MCF 10A (cell line): ENCODE measurements around the gene ASPSCR1. TPM values are rescaled to one million over a fixed set of nuclear protein-coding genes. Genes with fewer than 3 reads are reported as not detected.
A peak's percentile ranks its signal among the peaks of the same experiment; 100 is the strongest.

Experiments
- BruUV-seq: library from RNA; stranded (reverse); fragments of 400-500 nt; replicated peaks from 2 replicates; lab custom pipeline; 2021; lab: Mats Ljungman, UMichigan
- CTCF ChIA-PET: fragments of 300-600 bp; sonication (Branson Sonifier 250); formaldehyde crosslinking; extraction: SDS; loops from one replicate; lab custom pipeline; 2021; ENCODE audit warnings: antibody characterized with exemption, inconsistent platforms; lab: Yijun Ruan, JAX
- POLR2A ChIA-PET: fragments of 300-600, 350-650 bp; sonication (Branson Sonifier 250); formaldehyde crosslinking; extraction: SDS; loops from one replicate; lab custom pipeline; 2020; ENCODE audit warnings: antibody characterized with exemption, inconsistent platforms; lab: Yijun Ruan, JAX
- DNase-seq: peaks from one replicate; pipeline ENCODE4 v3.0.0-alpha.2; 2018; ENCODE audit not compliant: unreplicated experiment
- H3K27ac Mint-ChIP-seq: one replicate; pipeline ENCODE4 v1.8.0; 2022; ENCODE audit warnings: mild to moderate bottlenecking, low read depth, mixed read lengths; ENCODE audit not compliant: unreplicated experiment
- H3K27me3 Mint-ChIP-seq: one replicate; pipeline ENCODE4 v1.8.0; 2022; ENCODE audit warnings: mixed read lengths; ENCODE audit not compliant: insufficient read depth, unreplicated experiment
- H3K36me3 Mint-ChIP-seq: one replicate; pipeline ENCODE4 v1.8.0; 2022; ENCODE audit warnings: mild to moderate bottlenecking, moderate library complexity, mixed read lengths; ENCODE audit not compliant: insufficient read depth, unreplicated experiment
- H3K4me1 Mint-ChIP-seq: one replicate; pipeline ENCODE4 v1.8.0; 2022; ENCODE audit warnings: mixed read lengths; ENCODE audit not compliant: insufficient read depth, unreplicated experiment
- H3K4me3 Mint-ChIP-seq: one replicate; pipeline ENCODE4 v1.8.0; 2022; ENCODE audit warnings: mild to moderate bottlenecking, moderate library complexity, mixed read lengths; ENCODE audit not compliant: unreplicated experiment
- H3K9me3 Mint-ChIP-seq: one replicate; pipeline ENCODE4 v1.8.0; 2022; ENCODE audit warnings: mixed read lengths; ENCODE audit not compliant: unreplicated experiment
- CTCF ChIP-seq: fragments of 200-600 bp; IDR thresholded peaks from one replicate; pipeline ENCODE4 v1.8.0; 2022; ENCODE audit warnings: antibody characterized with exemption, mild to moderate bottlenecking; ENCODE audit not compliant: unreplicated experiment
- intact Hi-C: fragments of 100-400 bp; cut with micrococcal nuclease; formaldehyde crosslinking; loops from 2 replicates; pipeline ENCODE4 v1.14.1; 2022
- total RNA-seq: library from RNA; stranded (reverse); gene quantifications from 2 replicates; pipeline ENCODE4 v1.2.3, GENCODE V29; 2022

The ASPSCR1 gene
- total RNA-seq, 1 experiment from 2014 or later: 29.7 TPM

- peaks cover 2% of the 10 kb centered on the region for H3K4me1 Mint-ChIP-seq
- no peak for TF ChIP-seq CTCF
- POLR2A ChIA-PET: no interaction called here
- CTCF ChIA-PET: no interaction called here
- DNase-seq: no peak
- BruUV-seq: no TSS peak
- intact Hi-C loops: no loop called here
- H3K27ac Mint-ChIP-seq: no peak overlapping the region
- H3K4me3 Mint-ChIP-seq: no peak overlapping the region
- no peaks in the 10 kb centered on the region for H3K9me3 Mint-ChIP-seq
- no peaks in the 10 kb centered on the region for H3K27me3 Mint-ChIP-seq
- peaks cover 5% of the 10 kb centered on the region for H3K36me3 Mint-ChIP-seq
These were observed 23.6 kb downstream of the ASPSCR1 start for GRCh38 chr17:82000803-82001570.

- no TSS peak for BruUV-seq
- Mint-ChIP-seq H3K9me3 (no peaks in the 10 kb centered on the region), H3K27ac (no peak overlapping the region), H3K4me3 (no peak overlapping the region), H3K27me3 (no peaks in the 10 kb centered on the region), H3K36me3 (peaks cover 5% of the 10 kb centered on the region), H3K4me1 (peaks cover 6% of the 10 kb centered on the region)
- POLR2A ChIA-PET: interaction anchor here (1.2 to 3.7 kb wide), 2 partner anchors 10 to 42 kb away, joined by 9 to 31 read pairs; no protein-coding TSS in a partner anchor
- intact Hi-C loops: loop anchor here (2.0 kb wide), 1 partner anchor 25 kb away; the partner anchor contains the start of gene ASPSCR1
- no peak for DNase-seq
- CTCF ChIA-PET: interaction anchor here (0.7 kb wide), 1 partner anchor 19 kb away, joined by 3 read pairs; no protein-coding TSS in a partner anchor
- TF ChIP-seq CTCF: no peak
These were observed 24.2 kb downstream of the ASPSCR1 start for GRCh38 chr17:82001571-82002056.

DNA sequence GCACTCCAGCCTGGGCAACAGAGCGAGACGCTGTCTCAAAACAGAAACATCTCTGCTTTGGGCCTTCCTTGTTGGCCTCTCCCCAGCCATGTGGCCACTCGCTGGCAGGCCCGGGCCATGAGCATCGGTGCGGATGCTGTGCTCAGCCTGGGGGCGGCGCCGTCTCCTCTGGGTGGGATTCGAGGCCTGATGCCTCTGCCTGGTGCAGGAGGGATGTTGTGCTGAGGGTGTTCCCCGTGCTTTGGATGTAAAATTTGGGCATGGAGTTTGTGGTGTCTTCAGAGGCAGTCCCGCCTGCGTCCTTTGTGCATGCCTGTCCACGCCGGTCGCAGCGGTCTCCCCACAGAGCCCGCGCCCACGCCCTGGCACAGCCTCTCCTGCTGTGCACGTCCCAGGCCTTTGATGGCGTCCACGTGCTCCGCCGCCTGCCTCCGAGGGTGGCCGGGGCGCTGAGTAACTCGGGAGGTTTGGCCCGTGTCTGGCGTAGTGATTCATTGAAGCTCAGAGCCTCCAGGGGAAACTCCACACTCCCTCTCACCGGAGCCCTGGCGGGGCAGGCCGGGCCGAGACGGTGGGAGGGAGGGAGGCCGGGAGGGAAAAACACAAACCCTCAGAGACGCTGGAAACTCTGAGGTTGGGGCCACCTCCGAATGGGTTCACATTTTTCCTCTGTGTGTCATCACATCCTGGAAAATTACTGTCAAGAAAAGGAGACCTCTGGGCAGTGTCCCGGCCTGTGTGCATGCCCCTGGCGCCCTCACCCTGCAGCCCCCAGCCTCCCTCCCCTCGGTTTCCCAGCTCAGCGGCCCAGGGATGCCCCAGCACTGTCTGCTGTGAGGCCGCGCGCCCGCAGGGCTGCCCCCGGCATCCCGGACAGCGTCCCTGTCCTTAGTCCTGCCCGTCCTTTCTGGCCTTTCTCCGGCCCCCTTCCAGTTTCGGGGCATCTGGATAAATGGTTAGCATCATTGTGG is 26.3 kb downstream of the ASPSCR1 start:
- peaks cover 6% of the 10 kb centered on the region for H3K36me3 Mint-ChIP-seq
- intact Hi-C loops: loop anchor here (2.0 kb wide), 1 partner anchor 27 kb away; the partner anchor contains the start of gene ASPSCR1
- H3K27ac Mint-ChIP-seq: no peak overlapping the region
- no peaks in the 10 kb centered on the region for H3K9me3 Mint-ChIP-seq
- ChIA-PET CTCF (interaction anchor here (0.6 to 2.2 kb wide), 8 partner anchors 13 to 72 kb away, joined by 3 to 10 read pairs (median 5); partner anchors contain the start of genes CENPX, LRRC45 and NOTUM), POLR2A (interaction anchor here (0.6 to 3.7 kb wide), 8 partner anchors 12 to 290 kb away, joined by 3 to 31 read pairs (median 9); partner anchors contain the start of genes CENPX and LRRC45)
- TF ChIP-seq CTCF: no peak
- BruUV-seq: no TSS peak
- peaks cover 10% of the 10 kb centered on the region for H3K4me1 Mint-ChIP-seq
- peak; percentile 95 for DNase-seq
- H3K4me3 Mint-ChIP-seq: no peak overlapping the region
- no peaks in the 10 kb centered on the region for H3K27me3 Mint-ChIP-seq
